Brain microvascular endothelial cell (primary cell): ENCODE data around the gene UCHL1.

Experiments
- DNase-seq: peaks from one replicate; pipeline ENCODE4 v3.0.0-alpha.2; 2020
- H3K27ac ChIP-seq: fragments of 250-450 bp; sonication (Bioruptor Pico); 2 replicates; pipeline ENCODE4 v1.5.1; 2020; ENCODE audit warnings: mild to moderate bottlenecking, moderate library complexity
- H3K27me3 ChIP-seq: fragments of 250-450 bp; sonication (Bioruptor Pico); replicated peaks from 2 replicates; pipeline ENCODE4 v1.5.1; 2020; ENCODE audit warnings: mild to moderate bottlenecking
- H3K36me3 ChIP-seq: fragments of 250-450 bp; sonication (Bioruptor Pico); replicated peaks from 2 replicates; pipeline ENCODE4 v1.5.1; 2020; ENCODE audit warnings: mild to moderate bottlenecking
- H3K4me3 ChIP-seq: 2 replicates; pipeline ENCODE4 v1.5.1; 2011; ENCODE audit warnings: low read depth, mild to moderate bottlenecking, control low read depth, low read length, moderate library complexity
- in situ Hi-C: cut with HindIII; loops from 2 replicates; pipeline ENCODE4 v1.10.0; 2017; ENCODE audit warnings: low sequenced_read_pairs, low pct_ligation_motif_present
- TF ChIP-seq, protein P1 (sequence below): IDR thresholded peaks from 2 replicates; pipeline ENCODE4 v1.5.1; 2011; ENCODE audit warnings: low read depth, mild to moderate bottlenecking, moderate library complexity, low read length, control low read depth, inconsistent platforms; ENCODE audit errors: missing control alignments

UCHL1 gene

DNA sequence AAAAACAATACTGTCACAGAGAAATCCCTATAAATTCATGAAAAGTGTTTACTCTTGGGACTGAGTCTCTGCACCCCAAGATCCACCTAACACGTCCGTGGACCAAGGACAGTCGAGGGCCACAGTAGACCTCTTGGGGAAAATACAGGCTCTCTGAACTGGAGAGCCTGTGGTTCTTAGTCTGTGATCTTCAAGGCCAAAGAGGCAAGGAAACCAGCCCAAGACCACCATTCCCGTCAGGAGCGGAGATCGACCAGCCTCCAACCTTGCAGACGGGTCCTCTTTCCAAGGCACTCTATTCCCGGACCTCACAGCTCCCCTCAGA is 40.8 kb upstream of the UCHL1 start:
- Histone ChIP-seq H3K27me3 (no peaks in the 10 kb centered on the region), H3K36me3 (no peaks in the 10 kb centered on the region), H3K27ac (no peak overlapping the region), H3K4me3 (peak overlapping the region; percentile 79)
- no peak for DNase-seq
- TF ChIP-seq, protein P1, sequence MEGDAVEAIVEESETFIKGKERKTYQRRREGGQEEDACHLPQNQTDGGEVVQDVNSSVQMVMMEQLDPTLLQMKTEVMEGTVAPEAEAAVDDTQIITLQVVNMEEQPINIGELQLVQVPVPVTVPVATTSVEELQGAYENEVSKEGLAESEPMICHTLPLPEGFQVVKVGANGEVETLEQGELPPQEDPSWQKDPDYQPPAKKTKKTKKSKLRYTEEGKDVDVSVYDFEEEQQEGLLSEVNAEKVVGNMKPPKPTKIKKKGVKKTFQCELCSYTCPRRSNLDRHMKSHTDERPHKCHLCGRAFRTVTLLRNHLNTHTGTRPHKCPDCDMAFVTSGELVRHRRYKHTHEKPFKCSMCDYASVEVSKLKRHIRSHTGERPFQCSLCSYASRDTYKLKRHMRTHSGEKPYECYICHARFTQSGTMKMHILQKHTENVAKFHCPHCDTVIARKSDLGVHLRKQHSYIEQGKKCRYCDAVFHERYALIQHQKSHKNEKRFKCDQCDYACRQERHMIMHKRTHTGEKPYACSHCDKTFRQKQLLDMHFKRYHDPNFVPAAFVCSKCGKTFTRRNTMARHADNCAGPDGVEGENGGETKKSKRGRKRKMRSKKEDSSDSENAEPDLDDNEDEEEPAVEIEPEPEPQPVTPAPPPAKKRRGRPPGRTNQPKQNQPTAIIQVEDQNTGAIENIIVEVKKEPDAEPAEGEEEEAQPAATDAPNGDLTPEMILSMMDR: no peak
- in situ Hi-C loops: no loop called here

DNA sequence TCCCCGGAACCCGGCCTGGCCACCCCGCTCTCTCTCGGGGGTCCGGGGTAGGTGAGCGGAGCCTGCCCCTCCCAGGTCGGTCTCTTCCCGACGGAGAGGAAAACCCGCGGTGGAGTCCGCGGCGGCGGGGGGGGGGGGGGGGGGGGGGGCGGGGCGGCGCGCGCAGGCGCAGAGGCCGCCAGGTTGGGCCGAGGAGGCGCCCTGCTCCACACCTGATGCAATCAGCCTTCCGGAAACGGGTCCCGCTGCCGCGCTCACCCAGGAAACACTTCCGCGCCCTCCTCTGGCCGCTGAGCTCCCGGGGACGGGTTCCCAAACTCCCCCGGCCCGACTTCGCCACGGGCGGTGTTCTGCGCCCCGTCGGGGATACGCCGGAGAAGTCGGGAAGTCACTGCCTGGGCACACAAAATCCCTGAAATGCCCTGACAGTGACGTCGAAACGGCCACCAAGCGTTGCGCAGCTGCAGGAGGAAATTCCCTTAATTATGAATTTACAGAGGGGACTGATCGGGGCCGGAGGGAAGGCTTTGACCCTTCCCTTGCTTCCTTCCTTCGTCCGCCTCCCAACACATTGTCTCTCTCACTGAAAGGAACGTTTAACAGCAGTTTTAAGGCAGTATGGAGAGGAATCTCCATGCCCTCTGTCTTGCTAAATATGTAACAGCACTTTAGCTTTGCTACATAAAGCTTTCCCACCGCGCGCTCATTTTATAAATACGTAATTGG is 40.3 kb upstream of the UCHL1 start:
- TF ChIP-seq, protein P1: peak; percentile 37
- peak overlapping the region; percentile 79 for H3K4me3 ChIP-seq
- no peaks in the 10 kb centered on the region for H3K27me3 ChIP-seq
- H3K27ac ChIP-seq: peak overlapping the region; percentile 72
- no peaks in the 10 kb centered on the region for H3K36me3 ChIP-seq
- DNase-seq: no peak
- in situ Hi-C loops: no loop called here

DNA sequence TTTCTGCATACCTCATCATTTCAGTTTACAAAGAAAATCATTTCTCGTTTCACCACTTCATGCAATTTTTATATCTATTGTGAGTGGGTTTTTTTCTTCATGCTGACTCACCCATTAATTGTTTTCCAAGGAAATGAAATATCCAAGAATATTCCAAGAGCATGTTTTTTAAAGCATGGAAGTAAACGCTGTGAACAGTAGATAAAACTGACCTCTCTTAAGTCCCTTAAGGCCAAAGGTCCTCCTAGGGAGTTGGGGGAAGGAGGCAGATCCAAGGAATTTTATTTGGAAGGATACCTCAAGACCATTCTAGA is 39.8 kb upstream of the UCHL1 start:
- peak overlapping the region; percentile 72 for H3K27ac ChIP-seq
- H3K27me3 ChIP-seq: no peaks in the 10 kb centered on the region
- in situ Hi-C loops: no loop called here
- no peaks in the 10 kb centered on the region for H3K36me3 ChIP-seq
- TF ChIP-seq, protein P1: no peak
- no peak for DNase-seq
- peak overlapping the region; percentile 79 for H3K4me3 ChIP-seq

DNA sequence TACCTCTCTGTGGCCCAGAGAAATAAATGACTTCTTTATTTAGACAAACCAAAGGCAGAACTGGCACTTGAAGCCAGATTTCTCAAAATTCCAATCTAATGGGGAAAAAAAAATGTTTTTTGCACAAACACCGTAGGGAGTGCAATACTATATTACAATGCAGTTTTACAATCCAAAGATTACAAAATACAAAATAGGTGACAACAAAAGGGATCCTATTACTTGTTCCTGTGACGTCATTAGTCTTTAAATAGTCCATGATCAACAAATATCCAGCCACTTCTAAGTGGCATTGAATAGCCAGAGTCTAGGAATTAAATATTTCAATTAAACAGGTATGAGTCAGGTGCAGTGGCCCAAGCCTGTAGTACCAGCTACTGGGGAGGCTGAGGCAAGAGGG is 39.4 kb upstream of the UCHL1 start:
- in situ Hi-C loops: no loop called here

DNA sequence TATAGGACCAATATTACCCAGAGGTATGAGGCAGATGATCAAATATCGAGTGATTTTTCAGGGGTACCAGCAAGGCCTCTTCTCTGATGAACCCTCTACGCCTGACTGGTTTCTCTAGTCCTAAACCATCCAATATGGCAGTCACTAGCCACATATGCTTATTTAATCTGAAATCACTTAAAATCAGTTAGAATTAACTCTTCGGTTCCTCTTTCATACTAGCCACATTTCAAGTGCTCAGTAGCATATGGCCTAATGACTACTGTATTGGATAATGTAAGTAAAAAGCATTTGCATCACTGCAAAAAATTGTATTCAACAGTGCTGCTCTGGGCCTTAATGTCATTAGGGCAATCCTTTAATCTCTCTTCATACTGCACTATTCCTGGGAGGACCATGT is 38.0 kb upstream of the UCHL1 start:
- no peak for DNase-seq
- Histone ChIP-seq H3K36me3 (no peaks in the 10 kb centered on the region), H3K27me3 (no peaks in the 10 kb centered on the region), H3K27ac (no peak overlapping the region), H3K4me3 (no peak overlapping the region)
- TF ChIP-seq, protein P1: no peak
- in situ Hi-C loops: no loop called here

More for the DNA sequence above, 39.4 kb upstream of the UCHL1 start:
- no peak overlapping the region for H3K27ac ChIP-seq
- H3K36me3 ChIP-seq: no peaks in the 10 kb centered on the region
- no peak for DNase-seq
- H3K27me3 ChIP-seq: no peaks in the 10 kb centered on the region
- TF ChIP-seq, protein P1: no peak
- no peak overlapping the region for H3K4me3 ChIP-seq

DNA sequence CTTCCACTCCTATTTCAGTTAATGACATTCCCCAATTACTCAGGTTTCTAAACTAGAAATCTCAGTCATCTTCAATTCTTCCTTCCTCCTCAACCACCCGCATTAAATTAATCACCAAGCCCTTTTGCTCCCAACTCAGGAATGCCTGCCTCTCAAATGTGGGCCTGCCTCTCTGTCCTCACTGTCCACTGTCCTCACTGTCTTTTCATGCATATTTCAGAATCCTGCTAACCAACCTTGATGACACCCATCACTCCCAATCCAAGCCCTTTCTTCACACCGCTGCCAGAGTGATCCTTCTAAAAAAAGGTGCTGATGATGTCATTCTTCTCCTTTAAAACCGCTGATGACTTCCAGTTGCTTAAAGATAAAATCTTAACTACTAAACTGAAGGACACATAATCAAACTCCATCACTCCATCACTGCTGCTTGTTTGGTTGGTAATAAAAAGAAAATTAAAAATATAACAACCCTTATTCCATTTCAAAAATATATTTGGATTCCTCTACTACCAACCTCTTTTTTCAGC is 37.2 kb upstream of the UCHL1 start:
- in situ Hi-C loops: no loop called here

More for the DNA sequence above, 37.2 kb upstream of the UCHL1 start:
- no peak overlapping the region for H3K4me3 ChIP-seq
- DNase-seq: no peak
- H3K27ac ChIP-seq: no peak overlapping the region
- H3K36me3 ChIP-seq: no peaks in the 10 kb centered on the region
- TF ChIP-seq, protein P1: no peak
- H3K27me3 ChIP-seq: no peaks in the 10 kb centered on the region
